Prostate gland (tissue), 2 donors: ENCODE data around the gene ANTXR1. TPM values are rescaled to one million over a fixed set of nuclear protein-coding genes. Genes with fewer than 3 reads are reported as not detected.

Experiments
- DNase-seq: peaks from one replicate; pipeline ENCODE4 v3.0.0-alpha.2; 2019; ENCODE audit warnings: low spot score
- H3K27ac ChIP-seq, 2 donors: fragments of 200-600 bp; sonication (generic); 2 replicates each; pipeline ENCODE4 v1.5.1; 2017 to 2019
- H3K27me3 ChIP-seq: fragments of 200-600 bp; sonication (generic); replicated peaks from 2 replicates; pipeline ENCODE4 v1.5.1; 2019; ENCODE audit not compliant: insufficient read depth
- H3K36me3 ChIP-seq, 2 donors: fragments of 200-600 bp; sonication (generic); 1 replicate in 1 of 2; 2 replicates in 1 of 2; pipeline versions ENCODE4 v1.5.1 to v1.8.1; 2017 to 2019
- H3K4me1 ChIP-seq: fragments of 200-600 bp; sonication (generic); replicated peaks from 2 replicates; pipeline ENCODE4 v1.5.1; 2019
- H3K4me3 ChIP-seq, 2 donors: fragments of 200-600 bp; sonication (generic); 2 replicates each; pipeline ENCODE4 v1.5.1; 2017 to 2019
- H3K9me3 ChIP-seq: fragments of 200-600 bp; sonication (generic); 2 replicates; pipeline ENCODE4 v1.5.1; 2017
- POLR2A ChIP-seq: fragments of 450-650 bp; IDR thresholded peaks from one replicate; pipeline ENCODE4 v1.6.1; 2016; ENCODE audit warnings: antibody characterized with exemption, mild to moderate bottlenecking
- POLR2AphosphoS5 ChIP-seq: sonication (generic); formaldehyde crosslinking; IDR thresholded peaks from one replicate; pipeline ENCODE4 v1.6.1; 2017; ENCODE audit warnings: antibody characterized with exemption
- WGBS: methylation state at CpG from one replicate; pipeline ENCODE4 v1.1.5; 2018; 5-methylcytosine and 5-hydroxymethylcytosine counted together
- intact Hi-C: fragments of 100-400 bp; cut with DNase I; formaldehyde crosslinking; loops from one replicate; pipeline ENCODE4 v1.14.2; 2022
- total RNA-seq, 2 donors: library from RNA; depleted of rRNA; stranded (reverse); fragments of >200 nt; gene quantifications; one replicate each; pipeline ENCODE4 v1.1.0, GENCODE V29; 2016
- TF ChIP-seq, protein P1 (sequence below), 4 experiments: fragments of 200-600 bp in 2 of 4; fragments of 450-650 bp in 2 of 4; sonication (generic) in 2 of 4; IDR thresholded peaks; 1 replicate in 3 of 4; 2 replicates in 1 of 4; pipeline ENCODE4 v1.5.1; 2016 to 2019; ENCODE audit warnings: antibody characterized with exemption in 4 of 4, mild to moderate bottlenecking in 2 of 4, moderate library complexity in 2 of 4

The ANTXR1 gene
- total RNA-seq, 2 donors from 2014 or later = 25.8 to 48.7 TPM

DNA sequence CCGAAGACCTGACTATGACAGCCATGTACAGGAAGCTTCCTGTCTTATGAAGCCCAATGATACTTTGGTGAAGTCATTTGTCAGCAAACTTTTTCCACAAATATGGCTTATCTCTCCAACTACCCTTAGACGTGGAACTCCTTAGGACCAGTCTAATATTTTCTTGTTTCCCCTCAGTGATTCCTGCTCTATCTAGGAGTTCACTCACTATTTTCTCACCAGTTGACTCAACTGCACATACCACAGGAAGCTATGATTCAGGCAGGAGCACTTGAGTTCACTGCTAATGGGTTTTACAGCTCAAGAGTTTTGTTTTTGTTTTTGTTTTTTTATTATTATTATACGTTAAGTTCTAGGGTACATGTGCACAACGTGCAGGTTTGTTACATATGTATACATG lies 109.3 kb downstream of the ANTXR1 start:
- no peak for DNase-seq
- Histone ChIP-seq H3K36me3 (no peaks in the 10 kb centered on the region), H3K4me1 (no peaks in the 10 kb centered on the region), H3K4me3 (no peak overlapping the region), H3K27ac (no peak overlapping the region), H3K9me3 (no peaks in the 10 kb centered on the region), H3K27me3 (no peaks in the 10 kb centered on the region)
- TF ChIP-seq, protein P1, sequence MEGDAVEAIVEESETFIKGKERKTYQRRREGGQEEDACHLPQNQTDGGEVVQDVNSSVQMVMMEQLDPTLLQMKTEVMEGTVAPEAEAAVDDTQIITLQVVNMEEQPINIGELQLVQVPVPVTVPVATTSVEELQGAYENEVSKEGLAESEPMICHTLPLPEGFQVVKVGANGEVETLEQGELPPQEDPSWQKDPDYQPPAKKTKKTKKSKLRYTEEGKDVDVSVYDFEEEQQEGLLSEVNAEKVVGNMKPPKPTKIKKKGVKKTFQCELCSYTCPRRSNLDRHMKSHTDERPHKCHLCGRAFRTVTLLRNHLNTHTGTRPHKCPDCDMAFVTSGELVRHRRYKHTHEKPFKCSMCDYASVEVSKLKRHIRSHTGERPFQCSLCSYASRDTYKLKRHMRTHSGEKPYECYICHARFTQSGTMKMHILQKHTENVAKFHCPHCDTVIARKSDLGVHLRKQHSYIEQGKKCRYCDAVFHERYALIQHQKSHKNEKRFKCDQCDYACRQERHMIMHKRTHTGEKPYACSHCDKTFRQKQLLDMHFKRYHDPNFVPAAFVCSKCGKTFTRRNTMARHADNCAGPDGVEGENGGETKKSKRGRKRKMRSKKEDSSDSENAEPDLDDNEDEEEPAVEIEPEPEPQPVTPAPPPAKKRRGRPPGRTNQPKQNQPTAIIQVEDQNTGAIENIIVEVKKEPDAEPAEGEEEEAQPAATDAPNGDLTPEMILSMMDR (IDR thresholded peaks at IDR 0.05) = no peak
- no peak for TF ChIP-seq POLR2A
- no peak for TF ChIP-seq POLR2AphosphoS5
- intact Hi-C loops = no loop called here
- 92% methylated on average over 4 of the region's 4 CpGs for WGBS

DNA sequence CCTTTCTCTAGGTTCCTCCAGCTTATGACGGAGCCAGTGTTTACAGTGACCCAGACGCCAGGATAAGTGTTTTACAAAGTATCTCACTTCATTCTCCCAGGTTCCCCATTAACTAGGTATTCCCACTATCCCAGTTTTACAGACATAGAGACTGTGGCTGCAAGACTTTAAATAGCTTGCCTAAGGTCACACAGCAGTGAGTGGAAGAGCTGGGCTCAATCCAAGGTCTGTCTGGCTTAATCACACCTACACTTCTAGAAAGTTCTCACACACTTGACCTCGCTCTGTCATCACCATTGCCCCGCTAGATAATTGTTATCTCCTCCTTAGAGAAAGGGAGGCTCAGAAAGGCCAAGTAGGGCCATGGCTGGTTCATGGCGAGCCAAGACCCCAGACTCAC lies 110.2 kb downstream of the ANTXR1 start:
- DNase-seq = no peak
- Histone ChIP-seq H3K9me3 (no peaks in the 10 kb centered on the region), H3K27ac (no peak overlapping the region), H3K36me3 (no peaks in the 10 kb centered on the region), H3K27me3 (no peaks in the 10 kb centered on the region), H3K4me3 (no peak overlapping the region), H3K4me1 (no peaks in the 10 kb centered on the region)
- intact Hi-C loops = no loop called here
- no peak for TF ChIP-seq POLR2A
- TF ChIP-seq, protein P1 (IDR thresholded peaks at IDR 0.05) = no peak
- no peak for TF ChIP-seq POLR2AphosphoS5
- 85% methylated on average over 5 of the region's 5 CpGs for WGBS

DNA sequence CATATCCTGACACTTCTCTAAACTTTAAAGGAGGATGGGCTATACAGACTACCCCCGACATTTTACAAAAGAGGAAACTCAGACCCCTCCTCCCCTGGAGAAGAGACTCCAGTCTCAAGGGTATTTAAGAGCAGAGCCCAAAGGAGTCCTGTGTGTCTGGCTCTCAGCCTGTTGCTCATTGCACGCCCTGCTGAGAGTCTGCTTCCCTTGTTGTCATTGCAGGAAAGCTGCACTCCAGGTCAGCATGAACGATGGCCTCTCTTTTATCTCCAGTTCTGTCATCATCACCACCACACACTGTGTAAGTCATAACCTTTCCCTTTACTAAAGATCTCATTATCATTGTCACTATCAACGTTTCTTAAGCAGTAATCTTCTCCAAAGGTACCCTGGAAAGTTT lies 111.4 kb downstream of the ANTXR1 start:
- Histone ChIP-seq H3K27ac (no peak overlapping the region), H3K27me3 (no peaks in the 10 kb centered on the region), H3K9me3 (no peaks in the 10 kb centered on the region), H3K36me3 (no peaks in the 10 kb centered on the region), H3K4me1 (no peaks in the 10 kb centered on the region), H3K4me3 (no peak overlapping the region)
- intact Hi-C loops = no loop called here
- no peak for TF ChIP-seq POLR2A
- TF ChIP-seq, protein P1 (IDR thresholded peaks at IDR 0.05) = no peak
- TF ChIP-seq POLR2AphosphoS5 = no peak
- DNase-seq = no peak
- 89% methylated on average over 4 of the region's 4 CpGs for WGBS

DNA sequence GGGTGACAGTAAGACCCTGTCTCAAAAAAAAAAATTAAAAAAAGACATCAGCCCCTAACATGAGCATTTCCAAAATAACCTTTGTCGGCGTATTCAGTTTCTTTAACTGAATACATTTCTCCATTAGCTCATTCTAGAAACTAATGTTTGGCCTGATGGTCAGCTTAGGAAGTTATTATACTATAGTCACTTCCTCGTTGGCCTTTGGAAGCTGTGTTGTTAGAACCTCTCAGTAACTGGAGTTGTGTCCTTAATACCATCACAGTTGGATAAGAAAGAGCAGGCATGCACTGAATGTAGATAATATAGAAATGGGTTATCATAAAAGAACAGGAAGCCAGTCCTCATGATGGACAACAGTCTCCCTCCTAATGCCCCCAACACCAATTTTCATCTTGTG lies 112.8 kb downstream of the ANTXR1 start:
- Histone ChIP-seq H3K36me3 (no peaks in the 10 kb centered on the region), H3K4me1 (no peaks in the 10 kb centered on the region), H3K9me3 (no peaks in the 10 kb centered on the region), H3K27me3 (no peaks in the 10 kb centered on the region), H3K4me3 (no peak overlapping the region), H3K27ac (no peak overlapping the region)
- no peak for DNase-seq
- TF ChIP-seq POLR2AphosphoS5 = no peak
- TF ChIP-seq POLR2A = no peak
- TF ChIP-seq, protein P1 (IDR thresholded peaks at IDR 0.05) = no peak
- intact Hi-C loops = no loop called here
- WGBS = 92% methylated on average over 3 of the region's 3 CpGs

DNA sequence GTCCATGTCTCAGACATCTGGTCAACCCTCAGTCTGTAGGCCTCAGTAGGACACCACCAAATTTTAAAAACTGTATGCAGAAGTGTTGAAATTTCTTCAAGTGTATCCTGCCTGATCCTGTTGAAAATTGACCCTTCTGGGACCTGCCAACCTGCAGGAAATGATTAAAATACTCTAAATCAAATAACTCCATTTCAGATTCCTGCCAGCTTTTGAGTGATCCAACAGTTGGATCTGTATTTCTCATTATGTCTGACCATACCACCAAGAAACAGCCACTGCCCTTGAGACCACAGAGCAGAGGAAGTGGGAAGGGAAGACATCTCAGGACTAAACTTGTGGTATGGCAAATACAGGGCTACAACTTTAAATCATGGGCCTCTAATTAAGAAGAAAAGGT lies 113.4 kb downstream of the ANTXR1 start:
- no peaks in the 10 kb centered on the region for H3K27me3 ChIP-seq
- no peaks in the 10 kb centered on the region for H3K36me3 ChIP-seq
- TF ChIP-seq, protein P1 (IDR thresholded peaks at IDR 0.05) = no peak
- TF ChIP-seq POLR2AphosphoS5 = no peak
- no peak for TF ChIP-seq POLR2A
- H3K4me1 ChIP-seq = no peaks in the 10 kb centered on the region
- H3K27ac ChIP-seq = no peak overlapping the region
- no peaks in the 10 kb centered on the region for H3K9me3 ChIP-seq
- DNase-seq = no peak
- intact Hi-C loops = no loop called here
- no peak overlapping the region for H3K4me3 ChIP-seq
